ENCODE results near the gene LGMN.

The LGMN gene

GRCh38 chr14:92678766-92679165 lies 69.7 kb downstream of the LGMN start:
- no peak overlapping the region for H2BK120ac ChIP-seq (ENCODE audit: insufficient read depth, low read length, poor library complexity)
- H4K91ac ChIP-seq (ENCODE audit: low read depth, low read length): no peak overlapping the region
- peaks cover 4 to 5% of the 10 kb centered on the region in 2 experiments for H3K4me1 ChIP-seq (ENCODE audit: control insufficient read depth in 1 of 2, insufficient read depth in 2 of 2, low read length in 2 of 2)
- no peak overlapping the region for H3K9ac ChIP-seq (ENCODE audit: low read length)
- no peaks in the 10 kb centered on the region for H3K27me3 ChIP-seq (ENCODE audit: insufficient read depth, low read length)
- no peak overlapping the region for H3K27ac ChIP-seq (ENCODE audit: low read depth, low read length)
- no peak overlapping the region for H2BK5ac ChIP-seq (ENCODE audit: low read depth, low read length, poor library complexity)
- WGBS (ENCODE audit: extremely low coverage, insufficient coverage, insufficient read length): no CpG with 5 or more reads among the region's 5 CpGs
- no peak overlapping the region for H2AFZ ChIP-seq (ENCODE audit: insufficient read depth, low read length, poor library complexity)
- no peaks in the 10 kb centered on the region for H3K9me3 ChIP-seq (ENCODE audit: insufficient read depth, low read depth, low read length)
- H3K79me1 ChIP-seq (ENCODE audit: low read length): peaks cover 3% of the 10 kb centered on the region
- H4K12ac ChIP-seq (ENCODE audit: low read depth, low read length): no peak overlapping the region
- H3K4me3 ChIP-seq (ENCODE audit: low read depth, low read length): no peak overlapping the region
- H3K18ac ChIP-seq (ENCODE audit: low read length): no peak overlapping the region
- H3K23ac ChIP-seq (ENCODE audit: low read length): no peak overlapping the region
- no peak overlapping the region for H3K4me2 ChIP-seq (ENCODE audit: low read length)
- H2AK5ac ChIP-seq (ENCODE audit: low read length): no peak overlapping the region
- no peaks in the 10 kb centered on the region for H3K79me2 ChIP-seq (ENCODE audit: control insufficient read depth, insufficient read depth, low read length, poor library complexity)
- no peak for DNase-seq
- H4K8ac ChIP-seq (ENCODE audit: low read depth, low read length): no peak overlapping the region
- no peak overlapping the region for H2BK12ac ChIP-seq (ENCODE audit: low read length)
- peaks cover 17 to 23% of the 10 kb centered on the region in 2 experiments for H3K36me3 ChIP-seq (ENCODE audit: control insufficient read depth in 1 of 2, insufficient read depth in 2 of 2, low read length in 2 of 2)
- no peak overlapping the region for H3K14ac ChIP-seq (ENCODE audit: low read length)
- H3K4ac ChIP-seq (ENCODE audit: low read depth, low read length): no peak overlapping the region

GRCh38 chr14:92677955-92678354 lies 70.5 kb downstream of the LGMN start:
- DNase-seq: no peak
- peaks cover 4 to 5% of the 10 kb centered on the region in 2 experiments for H3K4me1 ChIP-seq (ENCODE audit: control insufficient read depth in 1 of 2, insufficient read depth in 2 of 2, low read length in 2 of 2)
- WGBS (ENCODE audit: extremely low coverage, insufficient coverage, insufficient read length): no CpG with 5 or more reads among the region's 2 CpGs
- H3K4me3 ChIP-seq (ENCODE audit: low read depth, low read length): no peak overlapping the region
- no peak overlapping the region for H3K4ac ChIP-seq (ENCODE audit: low read depth, low read length)
- H3K9me3 ChIP-seq (ENCODE audit: insufficient read depth, low read depth, low read length): no peaks in the 10 kb centered on the region
- H2AFZ ChIP-seq (ENCODE audit: insufficient read depth, low read length, poor library complexity): no peak overlapping the region
- no peak overlapping the region for H3K9ac ChIP-seq (ENCODE audit: low read length)
- H2BK5ac ChIP-seq (ENCODE audit: low read depth, low read length, poor library complexity): no peak overlapping the region
- H3K27ac ChIP-seq (ENCODE audit: low read depth, low read length): no peak overlapping the region
- H3K18ac ChIP-seq (ENCODE audit: low read length): no peak overlapping the region
- no peak overlapping the region for H2BK12ac ChIP-seq (ENCODE audit: low read length)
- H3K14ac ChIP-seq (ENCODE audit: low read length): no peak overlapping the region
- no peak overlapping the region for H3K4me2 ChIP-seq (ENCODE audit: low read length)
- H3K27me3 ChIP-seq (ENCODE audit: insufficient read depth, low read length): no peaks in the 10 kb centered on the region
- no peaks in the 10 kb centered on the region for H3K79me2 ChIP-seq (ENCODE audit: control insufficient read depth, insufficient read depth, low read length, poor library complexity)
- H4K12ac ChIP-seq (ENCODE audit: low read depth, low read length): no peak overlapping the region
- H2BK120ac ChIP-seq (ENCODE audit: insufficient read depth, low read length, poor library complexity): no peak overlapping the region
- peaks cover 3% of the 10 kb centered on the region for H3K79me1 ChIP-seq (ENCODE audit: low read length)
- no peak overlapping the region for H3K23ac ChIP-seq (ENCODE audit: low read length)
- no peak overlapping the region for H4K8ac ChIP-seq (ENCODE audit: low read depth, low read length)
- H3K36me3 ChIP-seq (ENCODE audit: control insufficient read depth in 1 of 2, insufficient read depth in 2 of 2, low read length in 2 of 2): peaks cover 17 to 23% of the 10 kb centered on the region in 2 experiments
- H4K91ac ChIP-seq (ENCODE audit: low read depth, low read length): no peak overlapping the region
- H2AK5ac ChIP-seq (ENCODE audit: low read length): no peak overlapping the region

- Histone ChIP-seq H2BK5ac (ENCODE audit: low read depth, low read length, poor library complexity) (no peak overlapping the region), H2BK12ac (ENCODE audit: low read length) (no peak overlapping the region)
- no CpG with 5 or more reads among the region's 4 CpGs for WGBS (ENCODE audit: extremely low coverage, insufficient coverage, insufficient read length)
Measured at GRCh38 chr14:92677087-92677668, 71.2 kb downstream of the LGMN start.

GRCh38 chr14:92676403-92677086 lies 71.9 kb downstream of the LGMN start:
- WGBS (ENCODE audit: extremely low coverage, insufficient coverage, insufficient read length): no CpG with 5 or more reads among the region's 8 CpGs
- Histone ChIP-seq H3K14ac (ENCODE audit: low read length) (no peak overlapping the region), H3K23ac (ENCODE audit: low read length) (no peak overlapping the region)

More at GRCh38 chr14:92677087-92677668, 71.2 kb downstream of the LGMN start:
- no peak overlapping the region for H3K18ac ChIP-seq (ENCODE audit: low read length)
- no peak overlapping the region for H2BK120ac ChIP-seq (ENCODE audit: insufficient read depth, low read length, poor library complexity)
- peaks cover 17 to 20% of the 10 kb centered on the region in 2 experiments for H3K36me3 ChIP-seq (ENCODE audit: control insufficient read depth in 1 of 2, insufficient read depth in 2 of 2, low read length in 2 of 2)
- no peaks in the 10 kb centered on the region for H3K9me3 ChIP-seq (ENCODE audit: insufficient read depth, low read depth, low read length)
- no peaks in the 10 kb centered on the region for H3K27me3 ChIP-seq (ENCODE audit: insufficient read depth, low read length)
- peaks cover 3% of the 10 kb centered on the region for H3K79me1 ChIP-seq (ENCODE audit: low read length)
- H2AFZ ChIP-seq (ENCODE audit: insufficient read depth, low read length, poor library complexity): no peak overlapping the region
- no peak overlapping the region for H3K4me3 ChIP-seq (ENCODE audit: low read depth, low read length)
- H4K8ac ChIP-seq (ENCODE audit: low read depth, low read length): no peak overlapping the region
- H4K91ac ChIP-seq (ENCODE audit: low read depth, low read length): no peak overlapping the region
- H3K4me2 ChIP-seq (ENCODE audit: low read length): no peak overlapping the region
- H3K4me1 ChIP-seq (ENCODE audit: control insufficient read depth in 1 of 2, insufficient read depth in 2 of 2, low read length in 2 of 2): peaks cover 4 to 5% of the 10 kb centered on the region in 2 experiments
- no peak overlapping the region for H3K23ac ChIP-seq (ENCODE audit: low read length)
- no peak overlapping the region for H3K9ac ChIP-seq (ENCODE audit: low read length)
- H3K79me2 ChIP-seq (ENCODE audit: control insufficient read depth, insufficient read depth, low read length, poor library complexity): no peaks in the 10 kb centered on the region
- no peak overlapping the region for H4K12ac ChIP-seq (ENCODE audit: low read depth, low read length)
- no peak overlapping the region for H3K4ac ChIP-seq (ENCODE audit: low read depth, low read length)
- no peak overlapping the region for H3K27ac ChIP-seq (ENCODE audit: low read depth, low read length)
- no peak overlapping the region for H3K14ac ChIP-seq (ENCODE audit: low read length)
- DNase-seq: peak; percentile 7 to 14
- H2AK5ac ChIP-seq (ENCODE audit: low read length): no peak overlapping the region

More at GRCh38 chr14:92676403-92677086, 71.9 kb downstream of the LGMN start:
- Histone ChIP-seq H3K4me1 (ENCODE audit: control insufficient read depth in 1 of 2, insufficient read depth in 2 of 2, low read length in 2 of 2) (peaks cover 4% of the 10 kb centered on the region in 2 experiments), H3K36me3 (ENCODE audit: control insufficient read depth in 1 of 2, insufficient read depth in 2 of 2, low read length in 2 of 2) (peaks cover 17 to 18% of the 10 kb centered on the region in 2 experiments), H3K4ac (ENCODE audit: low read depth, low read length) (no peak overlapping the region), H3K9me3 (ENCODE audit: insufficient read depth, low read depth, low read length) (no peaks in the 10 kb centered on the region), H2BK120ac (ENCODE audit: insufficient read depth, low read length, poor library complexity) (no peak overlapping the region), H3K27ac (ENCODE audit: low read depth, low read length) (no peak overlapping the region), H3K9ac (ENCODE audit: low read length) (no peak overlapping the region), H2AFZ (ENCODE audit: insufficient read depth, low read length, poor library complexity) (no peak overlapping the region), H3K79me2 (ENCODE audit: control insufficient read depth, insufficient read depth, low read length, poor library complexity) (no peaks in the 10 kb centered on the region), H3K79me1 (ENCODE audit: low read length) (peaks cover 3% of the 10 kb centered on the region), H2AK5ac (ENCODE audit: low read length) (no peak overlapping the region), H3K4me3 (ENCODE audit: low read depth, low read length) (peak overlapping the region; percentile 37), H3K18ac (ENCODE audit: low read length) (no peak overlapping the region), H4K8ac (ENCODE audit: low read depth, low read length) (no peak overlapping the region), H2BK12ac (ENCODE audit: low read length) (no peak overlapping the region), H3K4me2 (ENCODE audit: low read length) (no peak overlapping the region), H4K12ac (ENCODE audit: low read depth, low read length) (no peak overlapping the region), H2BK5ac (ENCODE audit: low read depth, low read length, poor library complexity) (no peak overlapping the region), H4K91ac (ENCODE audit: low read depth, low read length) (no peak overlapping the region), H3K27me3 (ENCODE audit: insufficient read depth, low read length) (no peaks in the 10 kb centered on the region)
- no peak for DNase-seq
